Measurements from ENCODE around the gene ATP1A1.

ATP1A1 gene

GRCh38 chr1:116386042-116386441, 13.0 kb downstream of the ATP1A1 start:
- H3K9ac ChIP-seq (ENCODE audit: low read length in 5 of 5) = no peak overlapping the region
- no peak overlapping the region for H3K27ac ChIP-seq (ENCODE audit: low read depth, low read length)
- H3K4me1 ChIP-seq (ENCODE audit: control insufficient read depth in 5 of 5, insufficient read depth in 5 of 5, low read length in 5 of 5) = peaks cover 0 to 6% (median 2%) of the 10 kb centered on the region in 5 donors
- no peaks in the 10 kb centered on the region for H3K9me3 ChIP-seq (ENCODE audit: control insufficient read depth in 5 of 5, low read length in 5 of 5)
- no peak overlapping the region for H3K4me3 ChIP-seq (ENCODE audit: low read depth in 1 of 5, low read length in 5 of 5)
- no peaks in the 10 kb centered on the region for H3K27me3 ChIP-seq (ENCODE audit: control insufficient read depth in 5 of 5, insufficient read depth in 4 of 5, low read length in 5 of 5)
- peaks cover 19 to 60% (median 54%) of the 10 kb centered on the region in 5 donors for H3K36me3 ChIP-seq (ENCODE audit: control insufficient read depth in 5 of 5, insufficient read depth in 5 of 5, low read length in 5 of 5)

- Histone ChIP-seq H3K27ac (ENCODE audit: low read depth, low read length) (no peak overlapping the region), H3K4me1 (ENCODE audit: control insufficient read depth in 5 of 5, insufficient read depth in 5 of 5, low read length in 5 of 5) (no peaks in the 10 kb centered on the region), H3K9me3 (ENCODE audit: control insufficient read depth in 5 of 5, low read length in 5 of 5) (no peaks in the 10 kb centered on the region), H3K4me3 (ENCODE audit: low read depth in 1 of 5, low read length in 5 of 5) (no peak overlapping the region), H3K9ac (ENCODE audit: low read length in 5 of 5) (no peak overlapping the region), H3K36me3 (ENCODE audit: control insufficient read depth in 5 of 5, insufficient read depth in 5 of 5, low read length in 5 of 5) (peaks cover 22 to 74% (median 67%) of the 10 kb centered on the region in 5 donors), H3K27me3 (ENCODE audit: control insufficient read depth in 5 of 5, insufficient read depth in 4 of 5, low read length in 5 of 5) (no peaks in the 10 kb centered on the region)
Observed at GRCh38 chr1:116387551-116387950, 14.5 kb downstream of the ATP1A1 start.

GRCh38 chr1:116388122-116388521, 15.1 kb downstream of the ATP1A1 start:
- H3K9me3 ChIP-seq (ENCODE audit: control insufficient read depth in 5 of 5, low read length in 5 of 5) = no peaks in the 10 kb centered on the region
- peaks cover 22 to 80% (median 73%) of the 10 kb centered on the region in 5 donors for H3K36me3 ChIP-seq (ENCODE audit: control insufficient read depth in 5 of 5, insufficient read depth in 5 of 5, low read length in 5 of 5)
- no peak overlapping the region for H3K4me3 ChIP-seq (ENCODE audit: low read depth in 1 of 5, low read length in 5 of 5)
- H3K9ac ChIP-seq (ENCODE audit: low read length in 5 of 5) = no peak overlapping the region
- no peaks in the 10 kb centered on the region for H3K27me3 ChIP-seq (ENCODE audit: control insufficient read depth in 5 of 5, insufficient read depth in 4 of 5, low read length in 5 of 5)
- H3K27ac ChIP-seq (ENCODE audit: low read depth, low read length) = no peak overlapping the region
- no peaks in the 10 kb centered on the region for H3K4me1 ChIP-seq (ENCODE audit: control insufficient read depth in 5 of 5, insufficient read depth in 5 of 5, low read length in 5 of 5)

- Histone ChIP-seq H3K9ac (ENCODE audit: low read length in 5 of 5) (no peak overlapping the region), H3K4me3 (ENCODE audit: low read depth in 1 of 5, low read length in 5 of 5) (no peak overlapping the region), H3K4me1 (ENCODE audit: control insufficient read depth in 5 of 5, insufficient read depth in 5 of 5, low read length in 5 of 5) (no peaks in the 10 kb centered on the region), H3K27me3 (ENCODE audit: control insufficient read depth in 5 of 5, insufficient read depth in 4 of 5, low read length in 5 of 5) (no peaks in the 10 kb centered on the region), H3K9me3 (ENCODE audit: control insufficient read depth in 5 of 5, low read length in 5 of 5) (no peaks in the 10 kb centered on the region), H3K27ac (ENCODE audit: low read depth, low read length) (no peak overlapping the region), H3K36me3 (ENCODE audit: control insufficient read depth in 5 of 5, insufficient read depth in 5 of 5, low read length in 5 of 5) (peaks cover 26 to 88% (median 82%) of the 10 kb centered on the region in 5 donors)
Observed at GRCh38 chr1:116389013-116389412, 16.0 kb downstream of the ATP1A1 start.

- H3K4me1 ChIP-seq (ENCODE audit: control insufficient read depth in 5 of 5, insufficient read depth in 5 of 5, low read length in 5 of 5) = no peaks in the 10 kb centered on the region
- H3K4me3 ChIP-seq (ENCODE audit: low read depth in 1 of 5, low read length in 5 of 5) = no peak overlapping the region
- H3K9me3 ChIP-seq (ENCODE audit: control insufficient read depth in 5 of 5, low read length in 5 of 5) = no peaks in the 10 kb centered on the region
- no peaks in the 10 kb centered on the region for H3K27me3 ChIP-seq (ENCODE audit: control insufficient read depth in 5 of 5, insufficient read depth in 4 of 5, low read length in 5 of 5)
- peaks cover 32 to 94% (median 84%) of the 10 kb centered on the region in 5 donors for H3K36me3 ChIP-seq (ENCODE audit: control insufficient read depth in 5 of 5, insufficient read depth in 5 of 5, low read length in 5 of 5)
- H3K9ac ChIP-seq (ENCODE audit: low read length in 5 of 5) = no peak overlapping the region
- no peak overlapping the region for H3K27ac ChIP-seq (ENCODE audit: low read depth, low read length)
Observed at GRCh38 chr1:116389686-116390085, 16.6 kb downstream of the ATP1A1 start.

- Histone ChIP-seq H3K27ac (ENCODE audit: low read depth, low read length) (no peak overlapping the region), H3K9ac (ENCODE audit: low read length in 5 of 5) (no peak overlapping the region), H3K4me3 (ENCODE audit: low read depth in 1 of 5, low read length in 5 of 5) (no peak overlapping the region), H3K9me3 (ENCODE audit: control insufficient read depth in 5 of 5, low read length in 5 of 5) (no peaks in the 10 kb centered on the region), H3K4me1 (ENCODE audit: control insufficient read depth in 5 of 5, insufficient read depth in 5 of 5, low read length in 5 of 5) (no peaks in the 10 kb centered on the region), H3K27me3 (ENCODE audit: control insufficient read depth in 5 of 5, insufficient read depth in 4 of 5, low read length in 5 of 5) (no peaks in the 10 kb centered on the region), H3K36me3 (ENCODE audit: control insufficient read depth in 5 of 5, insufficient read depth in 5 of 5, low read length in 5 of 5) (peaks cover 28 to 93% (median 84%) of the 10 kb centered on the region in 5 donors)
Observed at GRCh38 chr1:116390195-116390594, 17.2 kb downstream of the ATP1A1 start.

- H3K36me3 ChIP-seq (ENCODE audit: control insufficient read depth in 5 of 5, insufficient read depth in 5 of 5, low read length in 5 of 5) = peaks cover 28 to 92% (median 84%) of the 10 kb centered on the region in 5 donors
- H3K4me1 ChIP-seq (ENCODE audit: control insufficient read depth in 5 of 5, insufficient read depth in 5 of 5, low read length in 5 of 5) = no peaks in the 10 kb centered on the region
Observed at GRCh38 chr1:116391185-116391584, 18.1 kb downstream of the ATP1A1 start.

GRCh38 chr1:116392717-116393404, 19.8 kb downstream of the ATP1A1 start:
- Histone ChIP-seq H3K9me3 (ENCODE audit: control insufficient read depth in 5 of 5, low read length in 5 of 5) (no peaks in the 10 kb centered on the region), H3K36me3 (ENCODE audit: control insufficient read depth in 5 of 5, insufficient read depth in 5 of 5, low read length in 5 of 5) (peaks cover 34 to 97% (median 92%) of the 10 kb centered on the region in 5 donors), H3K4me1 (ENCODE audit: control insufficient read depth in 5 of 5, insufficient read depth in 5 of 5, low read length in 5 of 5) (no peaks in the 10 kb centered on the region), H3K9ac (ENCODE audit: low read length in 5 of 5) (no peak overlapping the region), H3K27me3 (ENCODE audit: control insufficient read depth in 5 of 5, insufficient read depth in 4 of 5, low read length in 5 of 5) (no peaks in the 10 kb centered on the region), H3K4me3 (ENCODE audit: low read depth in 1 of 5, low read length in 5 of 5) (no peak overlapping the region), H3K27ac (ENCODE audit: low read depth, low read length) (no peak overlapping the region)

More at GRCh38 chr1:116391185-116391584, 18.1 kb downstream of the ATP1A1 start:
- Histone ChIP-seq H3K27ac (ENCODE audit: low read depth, low read length) (no peak overlapping the region), H3K4me3 (ENCODE audit: low read depth in 1 of 5, low read length in 5 of 5) (no peak overlapping the region), H3K9me3 (ENCODE audit: control insufficient read depth in 5 of 5, low read length in 5 of 5) (no peaks in the 10 kb centered on the region), H3K9ac (ENCODE audit: low read length in 5 of 5) (no peak overlapping the region), H3K27me3 (ENCODE audit: control insufficient read depth in 5 of 5, insufficient read depth in 4 of 5, low read length in 5 of 5) (no peaks in the 10 kb centered on the region)

GRCh38 chr1:116393792-116394191, 20.7 kb downstream of the ATP1A1 start:
- H3K36me3 ChIP-seq (ENCODE audit: control insufficient read depth in 5 of 5, insufficient read depth in 5 of 5, low read length in 5 of 5) = peaks cover 28 to 97% (median 92%) of the 10 kb centered on the region in 5 donors
- H3K4me3 ChIP-seq (ENCODE audit: low read depth in 1 of 5, low read length in 5 of 5) = no peak overlapping the region
- no peaks in the 10 kb centered on the region for H3K4me1 ChIP-seq (ENCODE audit: control insufficient read depth in 5 of 5, insufficient read depth in 5 of 5, low read length in 5 of 5)
- H3K27me3 ChIP-seq (ENCODE audit: control insufficient read depth in 5 of 5, insufficient read depth in 4 of 5, low read length in 5 of 5) = no peaks in the 10 kb centered on the region
- no peak overlapping the region for H3K27ac ChIP-seq (ENCODE audit: low read depth, low read length)
- H3K9ac ChIP-seq (ENCODE audit: low read length in 5 of 5) = no peak overlapping the region
- H3K9me3 ChIP-seq (ENCODE audit: control insufficient read depth in 5 of 5, low read length in 5 of 5) = no peaks in the 10 kb centered on the region

- Histone ChIP-seq H3K4me3 (ENCODE audit: low read depth in 1 of 5, low read length in 5 of 5) (no peak overlapping the region), H3K9me3 (ENCODE audit: control insufficient read depth in 5 of 5, low read length in 5 of 5) (no peaks in the 10 kb centered on the region), H3K36me3 (ENCODE audit: control insufficient read depth in 5 of 5, insufficient read depth in 5 of 5, low read length in 5 of 5) (peaks cover 32 to 97% (median 92%) of the 10 kb centered on the region in 5 donors), H3K4me1 (ENCODE audit: control insufficient read depth in 5 of 5, insufficient read depth in 5 of 5, low read length in 5 of 5) (no peaks in the 10 kb centered on the region), H3K27me3 (ENCODE audit: control insufficient read depth in 5 of 5, insufficient read depth in 4 of 5, low read length in 5 of 5) (no peaks in the 10 kb centered on the region), H3K27ac (ENCODE audit: low read depth, low read length) (no peak overlapping the region), H3K9ac (ENCODE audit: low read length in 5 of 5) (no peak overlapping the region)
Observed at GRCh38 chr1:116394270-116394669, 21.2 kb downstream of the ATP1A1 start.
